HepG2 (cell line): ENCODE results near the gene CAMK2D. TPM values are rescaled to one million over a fixed set of nuclear protein-coding genes. Genes with fewer than 3 reads are reported as not detected.

Experiments used
- ATAC-seq: fragments of 200-7000 bp; cut with Tn5 transposase; 3 replicates; pipeline ENCODE4 v1.9.1; 2020; ENCODE audit warnings: mild to moderate bottlenecking, moderate library complexity
- BruUV-seq: library from RNA; stranded (reverse); fragments of 400-500 nt; replicated peaks from 2 replicates; lab custom pipeline; 2021; lab: Mats Ljungman, UMichigan
- CTCF ChIA-PET: fragments of 300-600 bp; formaldehyde crosslinking; extraction: SDS; loops from one replicate; lab custom pipeline; 2021; ENCODE audit warnings: low total read pairs, inconsistent platforms, low intra/inter-chr PET ratio; lab: Yijun Ruan, JAX
- POLR2A ChIA-PET: fragments of 350-600 bp; sonication (Branson Sonifier 250); formaldehyde crosslinking; loops from one replicate; lab custom pipeline; 2020; ENCODE audit warnings: antibody characterized with exemption, inconsistent platforms; lab: Yijun Ruan, JAX
- DNase-seq: peaks from one replicate; pipeline ENCODE4 v3.0.0-alpha.2; 2015; ENCODE audit warnings: low spot score
- FAIRE-seq: peaks from 3 replicates; lab custom pipeline; 2011; peaks lifted over from hg19 to GRCh38; lab: Jason Lieb, UNC
- H2AFZ ChIP-seq: one replicate; pipeline ENCODE4 v1.6.1; 2011; ENCODE audit warnings: low read length, inconsistent platforms
- H3K27ac ChIP-seq: fragments of 300-600 bp; 3 replicates; pipeline ENCODE4 v1.8.0; 2011; ENCODE audit warnings: mixed run types, mild to moderate bottlenecking, mixed read lengths, low read length, inconsistent platforms; ENCODE audit not compliant: insufficient read depth; ENCODE audit errors: extremely low read length
- H3K27me3 ChIP-seq, 2 experiments: fragments of 200-600 bp in 1 of 2; 2 replicates in 1 of 2; 3 replicates in 1 of 2; pipeline versions ENCODE4 v1.6.0 to v1.8.0; 2011; ENCODE audit warnings: low read length in 2 of 2, mild to moderate bottlenecking in 2 of 2, moderate library complexity in 2 of 2, inconsistent platforms in 1 of 2; ENCODE audit not compliant: insufficient read depth in 2 of 2, control insufficient read depth in 1 of 2
- H3K36me3 ChIP-seq, 2 experiments: fragments of 200-600 bp in 1 of 2; replicated peaks in 1 of 2; 2 replicates in 1 of 2; 3 replicates in 1 of 2; pipeline versions ENCODE4 v1.5.1 to v1.8.0; 2011; ENCODE audit warnings: low read length in 2 of 2, inconsistent platforms in 1 of 2; ENCODE audit not compliant: insufficient read depth in 2 of 2, control insufficient read depth in 1 of 2
- H3K4me1 ChIP-seq: 2 replicates; pipeline ENCODE4 v1.5.1; 2012; ENCODE audit warnings: low read length, inconsistent platforms; ENCODE audit not compliant: insufficient read depth
- H3K4me2 ChIP-seq: 2 replicates; pipeline ENCODE4 v1.6.0; 2011; ENCODE audit warnings: low read depth, low read length, inconsistent platforms
- H3K4me3 ChIP-seq, 3 experiments: fragments of 200-600 bp in 1 of 3; sonication (generic), shearing (Covaris generic) in 1 of 3; replicated peaks in 1 of 3; 2 replicates each; pipeline ENCODE4 v1.5.1; 2011 to 2016; ENCODE audit warnings: low read length in 3 of 3, inconsistent platforms in 2 of 3, low read depth in 2 of 3, mild to moderate bottlenecking in 2 of 3, control low read depth in 1 of 3, mixed read lengths in 1 of 3; ENCODE audit not compliant: insufficient read depth in 1 of 3
- H3K79me2 ChIP-seq: one replicate; pipeline ENCODE4 v1.6.1; 2011; ENCODE audit warnings: low read length, inconsistent platforms; ENCODE audit not compliant: insufficient read depth
- H3K9ac ChIP-seq: 2 replicates; pipeline ENCODE4 v1.6.0; 2011; ENCODE audit warnings: mild to moderate bottlenecking, low read depth, low read length, inconsistent platforms; ENCODE audit not compliant: insufficient read depth
- H3K9me3 ChIP-seq: 2 replicates; pipeline ENCODE4 v1.5.1; 2012; ENCODE audit warnings: mild to moderate bottlenecking, low read length
- H4K20me1 ChIP-seq: 2 replicates; pipeline ENCODE4 v1.6.0; 2011; ENCODE audit warnings: inconsistent platforms, mild to moderate bottlenecking, low read length, moderate library complexity; ENCODE audit not compliant: insufficient read depth
- DNMT1 ChIP-seq: sonication (generic); formaldehyde crosslinking; IDR thresholded peaks from 2 replicates; pipeline ENCODE4 v1.5.1; 2020; ENCODE audit warnings: mild to moderate bottlenecking, missing genetic modification reagents
- DZIP1 ChIP-seq: sonication (generic); formaldehyde crosslinking; IDR thresholded peaks from 2 replicates; pipeline ENCODE4 v1.5.0; 2020; ENCODE audit warnings: mild to moderate bottlenecking, missing genetic modification reagents
- ZNF234 ChIP-seq: sonication (generic); formaldehyde crosslinking; conservative IDR thresholded peaks from 2 replicates; pipeline ENCODE4 v1.5.1; 2020; ENCODE audit warnings: mild to moderate bottlenecking, missing genetic modification reagents
- ZNF549 ChIP-seq: sonication (generic); formaldehyde crosslinking; IDR thresholded peaks from 2 replicates; pipeline ENCODE4 v1.5.0; 2020; ENCODE audit warnings: missing genetic modification reagents
- ZNF614 ChIP-seq: IDR thresholded peaks from 2 replicates; pipeline ENCODE4 v1.6.1; 2018; ENCODE audit warnings: missing biosample characterization, missing genetic modification reagents, inconsistent platforms, borderline replicate concordance
- ZNF7 ChIP-seq: IDR thresholded peaks from 2 replicates; pipeline ENCODE4 v1.6.1; 2016; ENCODE audit warnings: missing biosample characterization, missing genetic modification reagents
- ZSCAN5A ChIP-seq: sonication (generic); formaldehyde crosslinking; IDR thresholded peaks from 2 replicates; pipeline ENCODE4 v1.8.0; 2022; ENCODE audit warnings: mild to moderate bottlenecking, missing genetic modification reagents, borderline replicate concordance
- WGBS: methylation state at CpG from one replicate; pipeline ENCODE4 v1.1.6; 2017; ENCODE audit warnings: low lambda C conversion rate; 5-methylcytosine and 5-hydroxymethylcytosine counted together
- in situ Hi-C: cut with HindIII; loops from 2 replicates; pipeline ENCODE4 v1.10.0; 2017; ENCODE audit warnings: low pct_unique_long_range_greater_than_20kb; ENCODE audit not compliant: extremely low pct_ligation_motif_present
- intact Hi-C: fragments of 100-400 bp; cut with micrococcal nuclease; formaldehyde crosslinking; loops from one replicate; pipeline ENCODE4 v1.10.0; 2022; ENCODE audit not compliant: unreplicated experiment
- polyA plus RNA-seq, 8 experiments: library from polyadenylated mRNA; depleted of rRNA in 3 of 8; stranded (reverse) in 7 of 8; unstranded in 1 of 8; fragments of >200 nt; fragmentation: Illumina TruSeq in 4 of 8; extraction: Trizol in 4 of 8; gene quantifications; 2 replicates each; pipeline versions ENCODE4 v1.2.1 to v1.2.3, GENCODE V29; 2011 to 2016; ENCODE audit warnings: low read depth in 4 of 8, missing spikeins in 1 of 8, mixed read lengths in 1 of 8; ENCODE audit not compliant: insufficient read depth in 1 of 8
- total RNA-seq, 5 experiments: library from RNA; depleted of rRNA; stranded (reverse); fragments of >200 nt; fragmentation: Illumina TruSeq; extraction: Trizol; gene quantifications; 2 replicates each; pipeline ENCODE4 v1.2.3, GENCODE V29; 2016; ENCODE audit warnings: low read depth in 1 of 5

Gene CAMK2D
- total and polyA plus RNA-seq, 2 of the 13 experiments (the other 11 are each of a cell fraction or from before 2014, with no cell fraction given): 18.0 to 65.4 TPM

GRCh38 chr4:113730467-113731216, 30.9 kb downstream of the CAMK2D start (continued):
- no peak for TF ChIP-seq DZIP1
- no peak for TF ChIP-seq ZNF234 (CRISPR knock-in tag)
- no peak for TF ChIP-seq ZSCAN5A (CRISPR knock-in tag)
- no peak for TF ChIP-seq ZNF549 (CRISPR knock-in tag)
- TF ChIP-seq DNMT1: no peak

GRCh38 chr4:113727802-113728201, 33.7 kb downstream of the CAMK2D start:
- Histone ChIP-seq H3K27ac (no peak overlapping the region), H3K4me1 (peaks cover 21% of the 10 kb centered on the region), H3K27me3 (no peaks in the 10 kb centered on the region), H3K4me3 (no peak overlapping the region), H2AFZ (no peak overlapping the region), H3K4me2 (no peak overlapping the region), H3K79me2 (peaks cover 26% of the 10 kb centered on the region), H3K36me3 (no peaks in the 10 kb centered on the region), H4K20me1 (no peaks in the 10 kb centered on the region), H3K9me3 (no peaks in the 10 kb centered on the region), H3K9ac (no peak overlapping the region)
- no TSS peak for BruUV-seq
- ChIA-PET POLR2A (no interaction called here), CTCF (no interaction called here)
- intact Hi-C loops (no loop called here), in situ Hi-C loops (no loop called here)
- 100% methylated on average over 1 of the region's 1 CpG for WGBS
- TF ChIP-seq ZNF7 (CRISPR knock-in tag) (peak; percentile 83), ZNF614 (CRISPR knock-in tag) (no peak)
- DNase-seq (no peak), ATAC-seq (no peak), FAIRE-seq (no peak)
